ENCODE results near the gene TPST1.

TPST1 gene

DNA sequence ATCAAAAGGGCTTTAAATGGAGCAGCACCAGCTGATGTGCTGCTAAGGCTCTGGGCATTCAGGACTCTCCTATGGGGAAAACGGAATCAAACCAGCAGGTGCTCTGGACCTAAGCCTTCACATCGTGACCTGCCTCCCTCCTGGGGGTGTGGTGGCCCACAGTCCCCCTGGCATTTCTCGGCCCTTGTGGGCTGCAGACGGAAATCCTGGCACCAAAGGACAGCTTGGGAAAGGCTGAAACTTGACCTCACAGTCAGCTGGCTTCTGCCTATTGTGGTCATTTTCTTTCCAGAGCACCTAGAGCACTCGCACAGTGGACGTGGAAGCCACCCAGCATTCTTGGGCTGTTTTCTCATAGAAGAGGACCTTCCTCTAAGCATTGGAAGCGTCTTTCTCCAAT lies 74.8 kb downstream of the TPST1 start:
- Histone ChIP-seq H3F3A (ENCODE audit: low read depth) (no peaks in the 10 kb centered on the region), H3K9me2 (replicated peaks; ENCODE audit: low read depth, low read length) (no peaks in the 10 kb centered on the region), H3K79me2 (ENCODE audit: insufficient read depth, low read length) (no peaks in the 10 kb centered on the region), H3K4me3 (ENCODE audit: low read length, poor library complexity, severe bottlenecking) (no peak overlapping the region), H3K9ac (ENCODE audit: low read depth, low read length, poor library complexity, severe bottlenecking) (no peak overlapping the region), H3K27me3 (ENCODE audit: insufficient read depth, low read length, poor library complexity, severe bottlenecking) (no peaks in the 10 kb centered on the region), H3K36me3 (ENCODE audit: insufficient read depth, low read length) (no peaks in the 10 kb centered on the region), H3K9me3 (ENCODE audit: insufficient read depth, low read depth, low read length) (no peaks in the 10 kb centered on the region), H4K20me1 (ENCODE audit: insufficient read depth, low read length, poor library complexity, severe bottlenecking) (no peaks in the 10 kb centered on the region), H2AFZ (ENCODE audit: low read length) (no peak overlapping the region), H3K4me1 (ENCODE audit: insufficient read depth, low read length, poor library complexity, severe bottlenecking) (no peaks in the 10 kb centered on the region), H3K4me2 (ENCODE audit: low read depth, low read length, poor library complexity, severe bottlenecking) (no peak overlapping the region)
- TF ChIP-seq EZH2phosphoT487 (IDR thresholded peaks at IDR 0.05; ENCODE audit: borderline replicate concordance) (no peak), CTCF (conservative IDR thresholded peaks at IDR 0.05; ENCODE audit: low read length) (no peak)

- Histone ChIP-seq H3K4me1 (ENCODE audit: insufficient read depth, low read length, poor library complexity, severe bottlenecking) (no peaks in the 10 kb centered on the region), H3K27me3 (ENCODE audit: insufficient read depth, low read length, poor library complexity, severe bottlenecking) (no peaks in the 10 kb centered on the region), H4K20me1 (ENCODE audit: insufficient read depth, low read length, poor library complexity, severe bottlenecking) (no peaks in the 10 kb centered on the region), H3K4me2 (ENCODE audit: low read depth, low read length, poor library complexity, severe bottlenecking) (no peak overlapping the region), H3K4me3 (ENCODE audit: low read length, poor library complexity, severe bottlenecking) (no peak overlapping the region), H2AFZ (ENCODE audit: low read length) (no peak overlapping the region), H3K9ac (ENCODE audit: low read depth, low read length, poor library complexity, severe bottlenecking) (no peak overlapping the region), H3F3A (ENCODE audit: low read depth) (no peaks in the 10 kb centered on the region), H3K36me3 (ENCODE audit: insufficient read depth, low read length) (no peaks in the 10 kb centered on the region), H3K9me3 (ENCODE audit: insufficient read depth, low read depth, low read length) (no peaks in the 10 kb centered on the region), H3K9me2 (replicated peaks; ENCODE audit: low read depth, low read length) (no peaks in the 10 kb centered on the region), H3K79me2 (ENCODE audit: insufficient read depth, low read length) (no peaks in the 10 kb centered on the region)
- TF ChIP-seq CTCF (conservative IDR thresholded peaks at IDR 0.05; ENCODE audit: low read length) = no peak
- no peak for TF ChIP-seq EZH2phosphoT487 (IDR thresholded peaks at IDR 0.05; ENCODE audit: borderline replicate concordance)
Measured at GRCh38 chr7:66281678-66282590, 76.8 kb downstream of the TPST1 start.

DNA sequence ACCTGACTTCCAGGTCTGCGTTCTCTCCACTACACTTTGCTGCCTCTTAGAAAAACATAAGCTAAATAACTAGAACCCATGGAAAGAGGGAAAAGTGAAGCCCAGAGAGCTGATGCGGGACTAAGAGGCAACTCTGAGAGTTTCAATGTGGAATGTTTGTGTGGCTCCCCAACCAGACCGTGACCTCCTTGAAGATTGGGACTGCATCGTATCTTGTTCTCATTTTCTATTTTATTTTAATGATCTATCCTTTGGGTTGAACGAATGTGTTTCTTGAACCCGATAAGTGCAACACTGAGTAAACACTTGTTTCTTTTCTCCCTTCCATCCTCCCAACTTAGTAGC lies 77.4 kb downstream of the TPST1 start:
- Histone ChIP-seq H2AFZ (ENCODE audit: low read length) (no peak overlapping the region), H3K9me2 (replicated peaks; ENCODE audit: low read depth, low read length) (no peaks in the 10 kb centered on the region), H3K4me1 (ENCODE audit: insufficient read depth, low read length, poor library complexity, severe bottlenecking) (no peaks in the 10 kb centered on the region), H3K79me2 (ENCODE audit: insufficient read depth, low read length) (no peaks in the 10 kb centered on the region), H4K20me1 (ENCODE audit: insufficient read depth, low read length, poor library complexity, severe bottlenecking) (no peaks in the 10 kb centered on the region), H3K4me3 (ENCODE audit: low read length, poor library complexity, severe bottlenecking) (no peak overlapping the region), H3F3A (ENCODE audit: low read depth) (no peaks in the 10 kb centered on the region), H3K36me3 (ENCODE audit: insufficient read depth, low read length) (no peaks in the 10 kb centered on the region), H3K9me3 (ENCODE audit: insufficient read depth, low read depth, low read length) (no peaks in the 10 kb centered on the region), H3K27me3 (ENCODE audit: insufficient read depth, low read length, poor library complexity, severe bottlenecking) (no peaks in the 10 kb centered on the region), H3K9ac (ENCODE audit: low read depth, low read length, poor library complexity, severe bottlenecking) (no peak overlapping the region), H3K4me2 (ENCODE audit: low read depth, low read length, poor library complexity, severe bottlenecking) (no peak overlapping the region)
- TF ChIP-seq EZH2phosphoT487 (IDR thresholded peaks at IDR 0.05; ENCODE audit: borderline replicate concordance) (no peak), CTCF (conservative IDR thresholded peaks at IDR 0.05; ENCODE audit: low read length) (no peak)
